Muscle of back (tissue), 10 donors: ENCODE measurements around the gene KCNG4. TPM values are rescaled to one million over a fixed set of nuclear protein-coding genes. Genes with fewer than 3 reads are reported as not detected.

Experiments
- polyA plus RNA-seq, 10 donors: library from polyadenylated mRNA; unstranded; fragments of 120-200 nt; gene quantifications; one replicate each; pipeline ENCODE4 v1.2.1, GENCODE V29; 2013; ENCODE audit not compliant: insufficient read length in 10 of 10

The KCNG4 gene
- polyA plus RNA-seq, 10 donors = 0.05 to 0.08 (median 0.05) TPM; not detected in 7

Other genes starting within 250 kb of the KCNG4 start
- gene SLC38A8, start 197.2 kb downstream of the KCNG4 start, polyA plus RNA-seq = not detected
- gene MBTPS1, start 123.1 kb downstream of the KCNG4 start, polyA plus RNA-seq = 10 to 100 TPM; 65.9 to 92.8 (median 68.7) TPM
- 10 to 100 TPM; 14.4 to 23.6 (median 17.7) TPM for gene HSDL1, start 94.8 kb downstream of the KCNG4 start, polyA plus RNA-seq
- 1 to 10 TPM in 1 of 10 donors, under 1 TPM in 9; 0.09 to 1.3 (median 0.37) TPM for gene DNAAF1, start 94.7 kb downstream of the KCNG4 start, polyA plus RNA-seq
- 10 to 100 TPM; 16.8 to 39.7 (median 24.4) TPM for gene TAF1C, start 53.0 kb downstream of the KCNG4 start, polyA plus RNA-seq
- 1 to 10 TPM in 2 of 10 donors, under 1 TPM in 8; 0.43 to 1.1 (median 0.87) TPM for gene ADAD2, start 48.9 kb downstream of the KCNG4 start, polyA plus RNA-seq
- 1 to 10 TPM in 9 of 10 donors, under 1 TPM in 1; 0.77 to 2.6 (median 1.5) TPM for gene WFDC1, start 54.9 kb upstream of the KCNG4 start, polyA plus RNA-seq
- gene ATP2C2, start 128.5 kb upstream of the KCNG4 start, polyA plus RNA-seq = 1 to 10 TPM in 3 of 10 donors, under 1 TPM in 7; 0.27 to 1.9 (median 0.44) TPM